ES-I3 (cell line): ENCODE measurements around the gene SMYD3.
"Not testable (repeated sequence)": the region's sequence is repeated elsewhere in the genome, so short reads cannot be mapped to it uniquely, and the experiment has no call there.

Experiments used
- H3K36me3 ChIP-seq: 2 replicates; pipeline ENCODE4 v1.6.1; 2013; ENCODE audit warnings: mild to moderate bottlenecking, low read length, control low read depth, moderate library complexity; ENCODE audit not compliant: insufficient read depth
- H3K4me1 ChIP-seq: 2 replicates; pipeline ENCODE4 v1.6.1; 2013; ENCODE audit warnings: mild to moderate bottlenecking, control low read depth, low read length; ENCODE audit not compliant: insufficient read depth
- H3K9ac ChIP-seq: 2 replicates; pipeline ENCODE4 v1.6.1; 2013; ENCODE audit warnings: low read depth, mild to moderate bottlenecking, low read length, moderate library complexity
- H3K9me3 ChIP-seq: 2 replicates; pipeline ENCODE4 v1.6.1; 2013; ENCODE audit warnings: mild to moderate bottlenecking, low read length, moderate library complexity; ENCODE audit not compliant: control insufficient read depth, insufficient read depth

SMYD3 gene

GRCh38 chr1:245740336-245740735 lies 766.7 kb downstream of the SMYD3 start:
- H3K9me3 ChIP-seq, H3K4me1 ChIP-seq, H3K36me3 ChIP-seq, H3K9ac ChIP-seq: not testable (repeated sequence)

- H3K9me3 ChIP-seq = no peaks in the 10 kb centered on the region
- no peaks in the 10 kb centered on the region for H3K36me3 ChIP-seq
- H3K9ac ChIP-seq = no peak overlapping the region
- H3K4me1 ChIP-seq = no peaks in the 10 kb centered on the region
These were observed 776.3 kb downstream of the SMYD3 start for GRCh38 chr1:245730801-245731200.

- not testable (repeated sequence) for H3K9ac ChIP-seq, H3K36me3 ChIP-seq, H3K9me3 ChIP-seq, H3K4me1 ChIP-seq
These were observed 779.0 kb downstream of the SMYD3 start for GRCh38 chr1:245728035-245728434.

GRCh38 chr1:245721488-245721887 lies 785.6 kb downstream of the SMYD3 start:
- H3K4me1 ChIP-seq = no peaks in the 10 kb centered on the region
- H3K36me3 ChIP-seq = no peaks in the 10 kb centered on the region
- no peak overlapping the region for H3K9ac ChIP-seq
- H3K9me3 ChIP-seq = no peaks in the 10 kb centered on the region

- no peak overlapping the region for H3K9ac ChIP-seq
- no peaks in the 10 kb centered on the region for H3K36me3 ChIP-seq
- no peaks in the 10 kb centered on the region for H3K9me3 ChIP-seq
- no peaks in the 10 kb centered on the region for H3K4me1 ChIP-seq
These were observed 788.1 kb downstream of the SMYD3 start for GRCh38 chr1:245718951-245719350.

GRCh38 chr1:245718123-245718522 lies 789.0 kb downstream of the SMYD3 start:
- Histone ChIP-seq H3K36me3 (no peaks in the 10 kb centered on the region), H3K4me1 (no peaks in the 10 kb centered on the region), H3K9ac (no peak overlapping the region), H3K9me3 (no peaks in the 10 kb centered on the region)

GRCh38 chr1:245717611-245718010 lies 789.5 kb downstream of the SMYD3 start:
- H3K9ac ChIP-seq = no peak overlapping the region
- H3K36me3 ChIP-seq = no peaks in the 10 kb centered on the region
- no peaks in the 10 kb centered on the region for H3K4me1 ChIP-seq
- no peaks in the 10 kb centered on the region for H3K9me3 ChIP-seq

GRCh38 chr1:245716561-245716960 lies 790.5 kb downstream of the SMYD3 start:
- H3K9ac ChIP-seq = no peak overlapping the region
- no peaks in the 10 kb centered on the region; the same call in 1 of the 2 replicates for H3K4me1 ChIP-seq
- no peaks in the 10 kb centered on the region for H3K36me3 ChIP-seq
- H3K9me3 ChIP-seq = no peaks in the 10 kb centered on the region

GRCh38 chr1:245715970-245716369 lies 791.1 kb downstream of the SMYD3 start:
- H3K9me3 ChIP-seq = no peaks in the 10 kb centered on the region
- no peaks in the 10 kb centered on the region; the same call in 1 of the 2 replicates for H3K4me1 ChIP-seq
- no peaks in the 10 kb centered on the region for H3K36me3 ChIP-seq
- no peak overlapping the region for H3K9ac ChIP-seq

GRCh38 chr1:245715291-245715701 lies 791.8 kb downstream of the SMYD3 start:
- Histone ChIP-seq H3K36me3 (no peaks in the 10 kb centered on the region), H3K9ac (no peak overlapping the region), H3K4me1 (no peaks in the 10 kb centered on the region; the same call in 1 of the 2 replicates), H3K9me3 (no peaks in the 10 kb centered on the region)

- not testable (repeated sequence) for H3K9ac ChIP-seq, H3K9me3 ChIP-seq
These were observed 793.1 kb downstream of the SMYD3 start for GRCh38 chr1:245714027-245714426.

GRCh38 chr1:245710961-245711903 lies 795.8 kb downstream of the SMYD3 start:
- Histone ChIP-seq H3K36me3 (no peaks in the 10 kb centered on the region), H3K9ac (no peak overlapping the region), H3K9me3 (no peaks in the 10 kb centered on the region), H3K4me1 (no peaks in the 10 kb centered on the region; the same call in 1 of the 2 replicates)

More at GRCh38 chr1:245714027-245714426, 793.1 kb downstream of the SMYD3 start:
- H3K4me1 ChIP-seq, H3K36me3 ChIP-seq: not testable (repeated sequence)

- H3K4me1 ChIP-seq = no peaks in the 10 kb centered on the region; the same call in 1 of the 2 replicates
- H3K36me3 ChIP-seq = no peaks in the 10 kb centered on the region
- H3K9me3 ChIP-seq = no peaks in the 10 kb centered on the region
- no peak overlapping the region for H3K9ac ChIP-seq
These were observed 799.1 kb downstream of the SMYD3 start for GRCh38 chr1:245707941-245708340.

GRCh38 chr1:245704765-245705164 lies 802.3 kb downstream of the SMYD3 start:
- Histone ChIP-seq H3K36me3 (no peaks in the 10 kb centered on the region), H3K9me3 (no peaks in the 10 kb centered on the region)

GRCh38 chr1:245704341-245704740 lies 802.7 kb downstream of the SMYD3 start:
- Histone ChIP-seq H3K4me1 (no peaks in the 10 kb centered on the region), H3K9me3 (no peaks in the 10 kb centered on the region), H3K36me3 (no peaks in the 10 kb centered on the region), H3K9ac (no peak overlapping the region)

More at GRCh38 chr1:245704765-245705164, 802.3 kb downstream of the SMYD3 start:
- H3K9ac ChIP-seq = no peak overlapping the region
- no peaks in the 10 kb centered on the region for H3K4me1 ChIP-seq
